ENCODE results near the gene PSMA3. TPM values are rescaled to one million over a fixed set of nuclear protein-coding genes. Genes with fewer than 3 reads are reported as not detected.

The PSMA3 gene
- total and polyA plus RNA-seq, 4 donors: 59.2 to 133 (median 86.5) TPM

- H3K27me3 ChIP-seq (ENCODE audit: control insufficient read depth, insufficient read depth, low read length): no peaks in the 10 kb centered on the region
- H3K4me1 ChIP-seq (ENCODE audit: control insufficient read depth, insufficient read depth, low read length): peaks cover 2% of the 10 kb centered on the region
- H3K9me3 ChIP-seq (ENCODE audit: control insufficient read depth, insufficient read depth, low read length): no peaks in the 10 kb centered on the region
- DNase-seq (ENCODE audit: low read depth in 4 of 6, low spot score in 6 of 6): peak in 1 of 6 donors; percentile 63
- WGBS (ENCODE audit: insufficient coverage): 0% methylated on average over 10 of the region's 10 CpGs
- H3K27ac ChIP-seq (ENCODE audit: low read depth, low read length): peak overlapping the region; percentile 100
- H3K4me3 ChIP-seq (ENCODE audit: low read depth, low read length): peak overlapping the region; percentile 93
- peaks cover 24% of the 10 kb centered on the region for H3K36me3 ChIP-seq (ENCODE audit: control insufficient read depth, insufficient read depth, low read length)
These were observed 52.7 kb downstream of the PSMA3 start for GRCh38 chr14:58297412-58297761.

- H3K36me3 ChIP-seq (ENCODE audit: control insufficient read depth, insufficient read depth, low read length): peaks cover 28% of the 10 kb centered on the region
- H3K4me1 ChIP-seq (ENCODE audit: control insufficient read depth, insufficient read depth, low read length): peaks cover 2% of the 10 kb centered on the region
- DNase-seq (ENCODE audit: low read depth in 4 of 6, low spot score in 6 of 6): peak; percentile 98 to 100 (median 99)
- no peaks in the 10 kb centered on the region for H3K27me3 ChIP-seq (ENCODE audit: control insufficient read depth, insufficient read depth, low read length)
- peak overlapping the region; percentile 95 for H3K4me3 ChIP-seq (ENCODE audit: low read depth, low read length)
- H3K27ac ChIP-seq (ENCODE audit: low read depth, low read length): peak overlapping the region; percentile 100
- WGBS (ENCODE audit: insufficient coverage): 0% methylated on average over 39 of the region's 40 CpGs
- H3K9me3 ChIP-seq (ENCODE audit: control insufficient read depth, insufficient read depth, low read length): no peaks in the 10 kb centered on the region
These were observed 53.3 kb downstream of the PSMA3 start for GRCh38 chr14:58297762-58298476.

- H3K27me3 ChIP-seq (ENCODE audit: control insufficient read depth, insufficient read depth, low read length): no peaks in the 10 kb centered on the region
- H3K36me3 ChIP-seq (ENCODE audit: control insufficient read depth, insufficient read depth, low read length): peaks cover 19% of the 10 kb centered on the region
- H3K4me1 ChIP-seq (ENCODE audit: control insufficient read depth, insufficient read depth, low read length): peaks cover under 1% of the 10 kb centered on the region
- no peaks in the 10 kb centered on the region for H3K9me3 ChIP-seq (ENCODE audit: control insufficient read depth, insufficient read depth, low read length)
- peak within 1 kb of the TSS; percentile 95 for H3K4me3 ChIP-seq (ENCODE audit: low read depth, low read length)
- H3K27ac ChIP-seq (ENCODE audit: low read depth, low read length): peak within 1 kb of the TSS; percentile 100
- under 1% methylated on average over 64 of the region's 79 CpGs for WGBS (ENCODE audit: insufficient coverage)
- peak in 5 of 6 donors; percentile 5 to 50 (median 17) for DNase-seq (ENCODE audit: low read depth in 4 of 6, low spot score in 6 of 6)
These were observed 54.1 kb downstream of the PSMA3 start, which contains the start of gene ARID4A for GRCh38 chr14:58298477-58299400. ARID4A (plus strand) TSS chr14:58298555; CDS start chr14:58299855, 1,300 bp downstream.

GRCh38 chr14:58299401-58300330 is 55.0 kb downstream of the PSMA3 start:
- peak in 5 of 6 donors; percentile 15 to 48 (median 17) for DNase-seq (ENCODE audit: low read depth in 4 of 6, low spot score in 6 of 6)

GRCh38 chr14:58301416-58301815 is 56.8 kb downstream of the PSMA3 start:
- 96% methylated on average over 3 of the region's 3 CpGs for WGBS (ENCODE audit: insufficient coverage)
- H3K27ac ChIP-seq (ENCODE audit: low read depth, low read length): no peak overlapping the region
- no peak overlapping the region for H3K4me3 ChIP-seq (ENCODE audit: low read depth, low read length)
- H3K4me1 ChIP-seq (ENCODE audit: control insufficient read depth, insufficient read depth, low read length): no peaks in the 10 kb centered on the region
- DNase-seq (ENCODE audit: low read depth in 4 of 6, low spot score in 6 of 6): no peak
- peaks cover 9% of the 10 kb centered on the region for H3K36me3 ChIP-seq (ENCODE audit: control insufficient read depth, insufficient read depth, low read length)
- H3K27me3 ChIP-seq (ENCODE audit: control insufficient read depth, insufficient read depth, low read length): no peaks in the 10 kb centered on the region
- H3K9me3 ChIP-seq (ENCODE audit: control insufficient read depth, insufficient read depth, low read length): no peaks in the 10 kb centered on the region

More at GRCh38 chr14:58299401-58300330, 55.0 kb downstream of the PSMA3 start:
- peaks cover 15% of the 10 kb centered on the region for H3K36me3 ChIP-seq (ENCODE audit: control insufficient read depth, insufficient read depth, low read length)
- no peaks in the 10 kb centered on the region for H3K9me3 ChIP-seq (ENCODE audit: control insufficient read depth, insufficient read depth, low read length)
- H3K4me1 ChIP-seq (ENCODE audit: control insufficient read depth, insufficient read depth, low read length): no peaks in the 10 kb centered on the region
- peak overlapping the region; percentile 95 for H3K4me3 ChIP-seq (ENCODE audit: low read depth, low read length)
- H3K27ac ChIP-seq (ENCODE audit: low read depth, low read length): peak overlapping the region; percentile 99
- H3K27me3 ChIP-seq (ENCODE audit: control insufficient read depth, insufficient read depth, low read length): no peaks in the 10 kb centered on the region
- under 1% methylated on average over 42 of the region's 48 CpGs for WGBS (ENCODE audit: insufficient coverage)

GRCh38 chr14:58305730-58306129 is 61.1 kb downstream of the PSMA3 start:
- no peak overlapping the region for H3K27ac ChIP-seq (ENCODE audit: low read depth, low read length)
- H3K4me1 ChIP-seq (ENCODE audit: control insufficient read depth, insufficient read depth, low read length): no peaks in the 10 kb centered on the region
- DNase-seq (ENCODE audit: low read depth in 4 of 6, low spot score in 6 of 6): no peak
- 86% methylated on average over 1 of the region's 2 CpGs for WGBS (ENCODE audit: insufficient coverage)
- no peaks in the 10 kb centered on the region for H3K27me3 ChIP-seq (ENCODE audit: control insufficient read depth, insufficient read depth, low read length)
- no peaks in the 10 kb centered on the region for H3K9me3 ChIP-seq (ENCODE audit: control insufficient read depth, insufficient read depth, low read length)
- peaks cover 14% of the 10 kb centered on the region for H3K36me3 ChIP-seq (ENCODE audit: control insufficient read depth, insufficient read depth, low read length)
- no peak overlapping the region for H3K4me3 ChIP-seq (ENCODE audit: low read depth, low read length)

- H3K27me3 ChIP-seq (ENCODE audit: control insufficient read depth, insufficient read depth, low read length): no peaks in the 10 kb centered on the region
- no peak overlapping the region for H3K27ac ChIP-seq (ENCODE audit: low read depth, low read length)
- DNase-seq (ENCODE audit: low read depth in 4 of 6, low spot score in 6 of 6): no peak
- peaks cover 12% of the 10 kb centered on the region for H3K36me3 ChIP-seq (ENCODE audit: control insufficient read depth, insufficient read depth, low read length)
- no peak overlapping the region for H3K4me3 ChIP-seq (ENCODE audit: low read depth, low read length)
- H3K9me3 ChIP-seq (ENCODE audit: control insufficient read depth, insufficient read depth, low read length): no peaks in the 10 kb centered on the region
- H3K4me1 ChIP-seq (ENCODE audit: control insufficient read depth, insufficient read depth, low read length): no peaks in the 10 kb centered on the region
- WGBS (ENCODE audit: insufficient coverage): no CpG with 5 or more reads among the region's 8 CpGs
These were observed 63.1 kb downstream of the PSMA3 start for GRCh38 chr14:58307597-58308316.

- WGBS (ENCODE audit: insufficient coverage): no CpG with 5 or more reads among the region's 2 CpGs
- Histone ChIP-seq H3K4me1 (ENCODE audit: control insufficient read depth, insufficient read depth, low read length) (no peaks in the 10 kb centered on the region), H3K4me3 (ENCODE audit: low read depth, low read length) (no peak overlapping the region), H3K36me3 (ENCODE audit: control insufficient read depth, insufficient read depth, low read length) (peaks cover 12% of the 10 kb centered on the region), H3K9me3 (ENCODE audit: control insufficient read depth, insufficient read depth, low read length) (no peaks in the 10 kb centered on the region), H3K27ac (ENCODE audit: low read depth, low read length) (no peak overlapping the region), H3K27me3 (ENCODE audit: control insufficient read depth, insufficient read depth, low read length) (no peaks in the 10 kb centered on the region)
- DNase-seq (ENCODE audit: low read depth in 4 of 6, low spot score in 6 of 6): no peak
These were observed 64.4 kb downstream of the PSMA3 start for GRCh38 chr14:58309086-58309485.
